Neural progenitor cell (in vitro differentiated cells): ENCODE results near the gene PLXNA4. TPM values are rescaled to one million over a fixed set of nuclear protein-coding genes. Genes with fewer than 3 reads are reported as not detected.

Source experiments
- DNase-seq: peaks from one replicate; pipeline ENCODE4 v3.0.0-alpha.2; 2016; ENCODE audit warnings: low spot score
- H2AFZ ChIP-seq: fragments of 200-600 bp; sonication (generic); replicated peaks from 2 replicates; pipeline ENCODE4 v1.6.1; 2016; ENCODE audit warnings: antibody characterized with exemption
- H3F3A ChIP-seq: fragments of 200-600 bp; sonication (generic); 2 replicates; pipeline ENCODE4 v1.6.1; 2016; ENCODE audit warnings: antibody characterized with exemption, low read depth
- H3K27ac ChIP-seq: fragments of 200-600 bp; sonication (generic); 2 replicates; pipeline ENCODE4 v1.5.1; 2016; ENCODE audit warnings: mild to moderate bottlenecking
- H3K27me3 ChIP-seq: fragments of 200-600 bp; sonication (generic); 2 replicates; pipeline ENCODE4 v1.6.1; 2016; ENCODE audit warnings: mild to moderate bottlenecking, moderate library complexity
- H3K36me3 ChIP-seq: fragments of 200-600 bp; sonication (generic); 2 replicates; pipeline ENCODE4 v1.5.1; 2016
- H3K4me1 ChIP-seq: fragments of 200-600 bp; sonication (generic); 2 replicates; pipeline ENCODE4 v1.6.1; 2016; ENCODE audit warnings: mixed run types
- H3K4me2 ChIP-seq: fragments of 200-600 bp; sonication (generic); 2 replicates; pipeline ENCODE4 v1.6.1; 2016
- H3K4me3 ChIP-seq: fragments of 200-600 bp; sonication (generic); 2 replicates; pipeline ENCODE4 v1.5.1; 2016
- H3K79me2 ChIP-seq: fragments of 200-600 bp; sonication (generic); 2 replicates; pipeline ENCODE4 v1.6.1; 2016; ENCODE audit warnings: low read depth
- H3K9ac ChIP-seq: fragments of 200-600 bp; sonication (generic); 2 replicates; pipeline ENCODE4 v1.6.1; 2016
- H3K9me3 ChIP-seq: fragments of 200-600 bp; sonication (generic); 2 replicates; pipeline ENCODE4 v1.5.1; 2016; ENCODE audit warnings: low read depth
- H4K20me1 ChIP-seq: fragments of 200-600 bp; sonication (generic); 2 replicates; pipeline ENCODE4 v1.6.1; 2016; ENCODE audit warnings: low read depth
- H3K27ac Mint-ChIP-seq: 3 replicates; pipeline ENCODE4 v1.8.0; 2021; ENCODE audit warnings: mixed read lengths
- H3K27me3 Mint-ChIP-seq: 2 replicates; pipeline ENCODE4 v1.8.0; 2022; ENCODE audit warnings: low read depth, mild to moderate bottlenecking, inconsistent platforms, moderate library complexity, mixed read lengths; ENCODE audit not compliant: insufficient read depth
- H3K36me3 Mint-ChIP-seq: 3 replicates; pipeline ENCODE4 v1.8.0; 2021; ENCODE audit warnings: mixed read lengths
- H3K4me1 Mint-ChIP-seq: 3 replicates; pipeline ENCODE4 v1.8.0; 2021; ENCODE audit warnings: mixed read lengths
- H3K4me3 Mint-ChIP-seq: 3 replicates; pipeline ENCODE4 v1.8.0; 2021; ENCODE audit warnings: mild to moderate bottlenecking, moderate library complexity, mixed read lengths
- H3K9me3 Mint-ChIP-seq: 3 replicates; pipeline ENCODE4 v1.8.0; 2020; ENCODE audit warnings: mixed read lengths
- CTCF ChIP-seq: fragments of 200-600 bp; sonication (generic); IDR thresholded peaks from 2 replicates; pipeline ENCODE4 v1.5.1; 2017; ENCODE audit warnings: antibody characterized with exemption, mild to moderate bottlenecking
- EZH2 ChIP-seq: fragments of 200-600 bp; sonication (generic); IDR thresholded peaks from 2 replicates; pipeline ENCODE4 v1.6.1; 2017; ENCODE audit warnings: antibody characterized with exemption, mild to moderate bottlenecking, moderate library complexity
- EZH2phosphoT487 ChIP-seq: fragments of 200-600 bp; sonication (generic); IDR thresholded peaks from 2 replicates; pipeline ENCODE4 v1.6.1; 2017; ENCODE audit warnings: antibody characterized with exemption
- total RNA-seq: library from RNA; depleted of rRNA; stranded (reverse); fragments of >200 nt; gene quantifications from 2 replicates; pipeline ENCODE4 v1.2.3, GENCODE V29; 2015; ENCODE audit warnings: low replicate concordance

PLXNA4 gene
- total RNA-seq, 1 donor from 2014 or later = 0.49 TPM

GRCh38 chr7:132489776-132490237, 86.5 kb downstream of the PLXNA4 start:
- no peak overlapping the region for H3K27ac Mint-ChIP-seq
- no peak overlapping the region for H3K27ac ChIP-seq
- H2AFZ ChIP-seq = no peak overlapping the region
- peaks cover 18% of the 10 kb centered on the region for H3K4me1 ChIP-seq
- no peak for DNase-seq
- no peaks in the 10 kb centered on the region for H3K36me3 Mint-ChIP-seq
- H3F3A ChIP-seq = no peaks in the 10 kb centered on the region
- peaks cover 5% of the 10 kb centered on the region for H3K27me3 Mint-ChIP-seq
- H3K4me3 ChIP-seq = no peak overlapping the region
- TF ChIP-seq EZH2phosphoT487 (no peak), CTCF (no peak), EZH2 (no peak)
- H3K9me3 ChIP-seq = no peaks in the 10 kb centered on the region
- no peaks in the 10 kb centered on the region for H3K36me3 ChIP-seq
- H3K27me3 ChIP-seq = no peaks in the 10 kb centered on the region
- no peak overlapping the region for H3K9ac ChIP-seq
- no peaks in the 10 kb centered on the region for H4K20me1 ChIP-seq
- H3K9me3 Mint-ChIP-seq = no peaks in the 10 kb centered on the region
- H3K4me2 ChIP-seq = no peak overlapping the region
- no peaks in the 10 kb centered on the region for H3K79me2 ChIP-seq
- H3K4me3 Mint-ChIP-seq = no peak overlapping the region
- H3K4me1 Mint-ChIP-seq = peaks cover 5% of the 10 kb centered on the region

- Mint-ChIP-seq H3K9me3 (no peaks in the 10 kb centered on the region), H3K27ac (no peak overlapping the region)
- H3K9me3 ChIP-seq = no peaks in the 10 kb centered on the region
Measured at GRCh38 chr7:132488634-132489302, 87.5 kb downstream of the PLXNA4 start.

GRCh38 chr7:132486274-132486610, 90.0 kb downstream of the PLXNA4 start:
- H3F3A ChIP-seq = no peaks in the 10 kb centered on the region
- no peak overlapping the region for H3K9ac ChIP-seq
- H3K27me3 Mint-ChIP-seq = peaks cover 2% of the 10 kb centered on the region
- H3K9me3 Mint-ChIP-seq = no peaks in the 10 kb centered on the region
- H2AFZ ChIP-seq = no peak overlapping the region
- no peaks in the 10 kb centered on the region for H3K79me2 ChIP-seq
- TF ChIP-seq EZH2phosphoT487 = no peak
- no peak for TF ChIP-seq CTCF
- TF ChIP-seq EZH2 = no peak
- H3K4me3 Mint-ChIP-seq = no peak overlapping the region
- no peak overlapping the region for H3K4me3 ChIP-seq
- no peaks in the 10 kb centered on the region for H3K36me3 ChIP-seq
- H3K27ac ChIP-seq = no peak overlapping the region
- no peaks in the 10 kb centered on the region for H3K27me3 ChIP-seq
- no peak overlapping the region for H3K4me2 ChIP-seq
- no peaks in the 10 kb centered on the region for H3K36me3 Mint-ChIP-seq
- peaks cover 5% of the 10 kb centered on the region for H3K4me1 ChIP-seq
- no peaks in the 10 kb centered on the region for H3K4me1 Mint-ChIP-seq
- no peaks in the 10 kb centered on the region for H4K20me1 ChIP-seq
- no peak overlapping the region for H3K27ac Mint-ChIP-seq
- H3K9me3 ChIP-seq = no peaks in the 10 kb centered on the region
- no peak for DNase-seq

More at GRCh38 chr7:132488634-132489302, 87.5 kb downstream of the PLXNA4 start:
- H2AFZ ChIP-seq = no peak overlapping the region
- no peak overlapping the region for H3K4me2 ChIP-seq
- no peaks in the 10 kb centered on the region for H3F3A ChIP-seq
- TF ChIP-seq EZH2 (no peak), CTCF (no peak), EZH2phosphoT487 (no peak)
- peaks cover 18% of the 10 kb centered on the region for H3K4me1 ChIP-seq
- H3K36me3 ChIP-seq = no peaks in the 10 kb centered on the region
- no peaks in the 10 kb centered on the region for H3K36me3 Mint-ChIP-seq
- peaks cover 5% of the 10 kb centered on the region for H3K4me1 Mint-ChIP-seq
- no peak overlapping the region for H3K9ac ChIP-seq
- H3K4me3 Mint-ChIP-seq = no peak overlapping the region
- no peak overlapping the region for H3K27ac ChIP-seq
- H3K79me2 ChIP-seq = no peaks in the 10 kb centered on the region
- no peak for DNase-seq
- no peaks in the 10 kb centered on the region for H4K20me1 ChIP-seq
- no peaks in the 10 kb centered on the region for H3K27me3 ChIP-seq
- no peak overlapping the region for H3K4me3 ChIP-seq
- H3K27me3 Mint-ChIP-seq = peaks cover 5% of the 10 kb centered on the region
